Measurements from ENCODE around the gene MYO3B. TPM values are rescaled to one million over a fixed set of nuclear protein-coding genes. Genes with fewer than 3 reads are reported as not detected.
"Not testable (repeated sequence)": the region's sequence is repeated elsewhere in the genome, so short reads cannot be mapped to it uniquely, and the experiment has no call there.

Gene MYO3B
- polyA plus RNA-seq, 3 donors, result 6.5 to 7.7 (median 6.7) TPM

GRCh38 chr2:170472498-170472897 is 294.6 kb downstream of the MYO3B start:
- DNase-seq, result not testable (repeated sequence)

- DNase-seq, result no peak
Measured at GRCh38 chr2:170475878-170476277, 297.9 kb downstream of the MYO3B start.

GRCh38 chr2:170477630-170478029 is 299.7 kb downstream of the MYO3B start:
- DNase-seq, result no peak

GRCh38 chr2:170481201-170481600 is 303.3 kb downstream of the MYO3B start:
- DNase-seq, result no peak

- DNase-seq, result no peak
Measured at GRCh38 chr2:170484552-170484951, 306.6 kb downstream of the MYO3B start.

DNA sequence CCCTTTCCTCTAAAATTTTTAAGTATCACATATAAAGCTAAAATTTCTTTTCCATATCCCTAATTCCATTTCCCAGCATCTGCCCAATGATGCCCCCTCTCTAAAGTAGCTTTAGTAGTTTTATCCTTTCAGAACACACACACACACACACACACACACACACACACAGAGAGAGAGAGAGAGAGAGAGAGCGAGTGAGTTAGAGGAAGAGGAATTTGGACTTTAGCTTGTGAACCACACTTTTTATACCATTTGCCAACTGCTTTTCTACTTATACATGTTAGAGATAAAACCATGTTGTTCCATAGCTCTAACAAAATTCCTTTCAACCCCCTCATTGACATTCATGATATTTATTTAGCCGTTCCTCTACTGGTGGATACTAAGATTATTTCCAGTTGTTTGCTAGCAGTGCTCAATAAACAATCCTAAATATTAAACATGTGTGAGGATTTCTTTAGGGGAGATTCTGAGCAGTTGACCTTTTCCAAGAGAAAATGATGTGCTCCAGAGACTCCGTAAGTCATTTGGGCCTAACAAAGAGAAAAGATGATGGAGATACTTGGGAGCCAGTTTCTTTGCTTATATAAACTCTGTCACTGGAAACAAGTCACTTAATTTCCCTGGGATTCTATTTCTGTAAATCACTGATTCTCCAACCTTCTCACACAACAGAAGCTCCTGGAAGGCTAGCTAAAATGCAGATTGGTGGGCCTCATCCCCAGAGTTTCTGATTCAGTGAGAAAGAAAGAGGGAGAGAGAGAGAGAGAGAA is 307.5 kb downstream of the MYO3B start:
- no peak for DNase-seq

GRCh38 chr2:170486730-170487129 is 308.8 kb downstream of the MYO3B start:
- DNase-seq, result no peak

GRCh38 chr2:170488807-170489206 is 310.9 kb downstream of the MYO3B start:
- DNase-seq, result no peak

DNA sequence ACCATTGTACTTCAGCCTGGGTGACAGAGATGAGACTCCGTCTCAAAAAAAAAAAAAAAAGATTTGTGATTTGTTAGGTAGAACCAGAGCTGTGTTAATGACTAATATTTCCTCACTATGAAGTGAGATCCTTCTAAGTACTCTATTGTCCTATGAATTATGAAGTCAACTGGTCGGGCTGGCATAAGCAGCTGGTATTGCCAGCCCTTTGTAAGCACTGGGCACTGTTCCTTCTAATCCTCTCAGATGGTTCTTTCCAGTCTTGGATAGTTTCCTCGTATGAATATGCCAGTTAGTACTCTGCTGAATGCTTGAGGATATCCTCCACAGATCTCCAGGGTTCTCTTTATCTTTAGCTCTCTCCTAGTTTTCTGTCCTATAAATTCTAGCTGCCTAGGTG is 314.1 kb downstream of the MYO3B start:
- DNase-seq, result no peak

GRCh38 chr2:170493426-170494097 is 315.6 kb downstream of the MYO3B start:
- no peak for DNase-seq

- no peak for DNase-seq
Measured at GRCh38 chr2:170495896-170496295, 317.9 kb downstream of the MYO3B start.

DNA sequence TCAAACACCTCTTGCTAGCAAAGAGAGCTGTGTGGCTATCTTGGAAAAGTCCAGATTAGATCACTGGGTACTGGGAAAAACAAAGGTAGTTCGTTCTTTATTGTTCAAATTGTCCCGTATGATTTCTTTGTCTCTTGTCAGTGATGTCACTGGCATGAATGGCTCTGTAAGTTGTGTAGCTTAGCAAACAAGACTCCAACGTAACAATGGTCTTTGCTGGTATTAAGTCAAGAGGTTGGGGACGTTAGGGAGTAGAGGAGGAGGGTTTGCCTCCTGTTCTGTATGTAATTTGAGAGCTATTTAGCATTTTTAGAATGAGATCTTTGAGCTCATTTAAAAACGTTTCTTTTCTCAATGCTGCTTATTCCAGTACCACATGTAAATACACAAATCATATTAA is 320.7 kb downstream of the MYO3B start:
- DNase-seq, result no peak

- DNase-seq, result no peak
Measured at GRCh38 chr2:170500104-170500503, 322.2 kb downstream of the MYO3B start.

DNA sequence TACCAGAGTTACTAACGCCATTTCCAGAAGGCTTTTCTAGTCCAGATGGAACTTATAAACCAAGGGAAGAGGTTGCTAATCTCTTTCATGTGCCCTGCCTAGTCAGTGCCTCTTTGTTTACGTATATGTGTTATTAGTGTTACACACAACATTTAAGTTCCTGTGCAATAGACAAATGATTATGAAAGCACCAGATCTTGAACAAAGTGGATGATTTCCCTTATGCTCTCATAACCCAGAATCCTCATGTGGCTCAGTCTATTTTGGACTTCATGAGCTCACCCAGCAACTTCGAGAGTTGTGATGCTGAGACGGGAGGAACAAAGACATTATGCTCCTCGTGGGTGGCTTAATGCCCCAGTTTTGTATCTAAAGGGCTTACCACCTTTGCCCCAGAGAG is 322.8 kb downstream of the MYO3B start:
- no peak for DNase-seq

- DNase-seq, result no peak
Measured at GRCh38 chr2:170501421-170502043, 323.6 kb downstream of the MYO3B start.

- DNase-seq, result no peak
Measured at GRCh38 chr2:170502361-170503130, 324.6 kb downstream of the MYO3B start.

GRCh38 chr2:170503563-170503962 is 325.6 kb downstream of the MYO3B start:
- DNase-seq, result no peak

- DNase-seq, result no peak
Measured at GRCh38 chr2:170503971-170504809, 326.2 kb downstream of the MYO3B start.

- no peak for DNase-seq
Measured at GRCh38 chr2:170504810-170505145, 326.8 kb downstream of the MYO3B start.

GRCh38 chr2:170505631-170506275 is 327.8 kb downstream of the MYO3B start:
- DNase-seq, result no peak
